HFFc6 (cell line): ENCODE results near the gene PDZD2. TPM values are rescaled to one million over a fixed set of nuclear protein-coding genes. Genes with fewer than 3 reads are reported as not detected.

Source experiments
- DNase-seq: peaks from one replicate; pipeline ENCODE4 v3.0.0-alpha.2; 2018
- H3K27ac Mint-ChIP-seq: 2 replicates; pipeline ENCODE4 v1.8.0; 2020; ENCODE audit warnings: mild to moderate bottlenecking, mixed read lengths
- H3K27me3 Mint-ChIP-seq: 2 replicates; pipeline ENCODE4 v1.8.0; 2021; ENCODE audit warnings: mild to moderate bottlenecking, moderate library complexity, mixed read lengths; ENCODE audit not compliant: insufficient read depth
- H3K36me3 Mint-ChIP-seq: 2 replicates; pipeline ENCODE4 v1.8.0; 2021; ENCODE audit warnings: low read depth, mixed read lengths
- H3K4me1 Mint-ChIP-seq: 2 replicates; pipeline ENCODE4 v1.8.0; 2020; ENCODE audit warnings: low read depth, mixed read lengths
- H3K4me3 Mint-ChIP-seq: 2 replicates; pipeline ENCODE4 v1.8.0; 2020; ENCODE audit warnings: mild to moderate bottlenecking, moderate library complexity, mixed read lengths
- H3K9me3 Mint-ChIP-seq: 2 replicates; pipeline ENCODE4 v1.8.0; 2020; ENCODE audit warnings: mild to moderate bottlenecking, mixed read lengths
- CTCF ChIP-seq: fragments of 200-600 bp; sonication (generic); IDR thresholded peaks from 2 replicates; pipeline ENCODE4 v1.5.0; 2021; ENCODE audit warnings: antibody characterized with exemption, mild to moderate bottlenecking
- total RNA-seq, 6 experiments: library from RNA; stranded (reverse); fragmentation: NEBNext Ultra II Directional; extraction: Animal tissue kit (Norgen Biotek cat#: 25700); gene quantifications; 2 replicates in 1 of 6; 3 replicates in 5 of 6; pipeline ENCODE4 v1.2.3, GENCODE V29; 2021

Gene PDZD2
- total RNA-seq, 6 experiments from 2014 or later: 0.02 to 0.12 (median 0.09) TPM

GRCh38 chr5:31850981-31851689 is 212.2 kb downstream of the PDZD2 start:
- no peak overlapping the region for H3K4me3 Mint-ChIP-seq
- H3K9me3 Mint-ChIP-seq: no peaks in the 10 kb centered on the region
- peaks cover 12% of the 10 kb centered on the region for H3K27me3 Mint-ChIP-seq
- H3K36me3 Mint-ChIP-seq: no peaks in the 10 kb centered on the region
- H3K27ac Mint-ChIP-seq: no peak overlapping the region
- DNase-seq: no peak
- peaks cover 19% of the 10 kb centered on the region for H3K4me1 Mint-ChIP-seq
- no peak for TF ChIP-seq CTCF

DNA sequence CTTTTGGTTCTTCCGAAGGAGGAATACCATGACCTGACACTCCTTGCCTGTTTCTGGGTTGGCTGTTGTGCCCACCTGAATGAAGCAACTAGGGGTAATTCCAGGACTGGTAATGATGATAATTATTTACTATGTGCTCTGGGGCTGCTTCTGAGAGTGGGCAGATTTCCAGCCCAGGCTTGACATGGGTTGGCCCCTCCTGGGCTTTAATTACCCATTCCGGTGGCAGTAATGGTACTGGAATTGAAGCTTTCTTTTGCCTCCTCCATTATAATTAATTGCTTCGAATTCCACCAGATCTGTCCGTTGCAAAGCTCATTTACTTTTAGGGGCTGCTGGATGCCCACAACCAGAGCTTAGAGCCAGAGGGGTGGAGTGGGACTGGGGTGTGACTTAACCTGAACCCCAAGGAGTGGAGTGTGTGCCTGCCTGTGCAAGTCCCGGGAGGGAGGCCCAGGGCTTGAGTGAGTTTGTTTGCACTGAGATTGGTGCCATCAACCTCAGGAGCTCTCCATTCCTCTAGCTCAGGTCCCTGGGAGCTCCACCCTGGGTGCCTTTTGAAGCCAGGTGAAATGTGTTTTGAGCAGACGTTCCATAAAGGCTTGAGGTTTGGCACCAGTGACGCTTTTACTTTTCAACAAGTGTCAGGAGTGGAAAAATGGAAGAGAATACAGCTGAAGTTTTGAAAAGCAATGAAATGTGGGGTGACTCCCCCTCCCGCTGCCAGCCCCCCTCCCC is 214.6 kb downstream of the PDZD2 start:
- Mint-ChIP-seq H3K27me3 (peaks cover 20% of the 10 kb centered on the region), H3K36me3 (0 out of 2 replicates have a peak, but pooled peaks cover 3% of the 10 kb centered on the region), H3K4me1 (peaks cover 19% of the 10 kb centered on the region), H3K4me3 (peak overlapping the region; percentile 84), H3K27ac (no peak overlapping the region), H3K9me3 (peaks cover 5% of the 10 kb centered on the region)
- no peak for TF ChIP-seq CTCF
- DNase-seq: no peak

DNA sequence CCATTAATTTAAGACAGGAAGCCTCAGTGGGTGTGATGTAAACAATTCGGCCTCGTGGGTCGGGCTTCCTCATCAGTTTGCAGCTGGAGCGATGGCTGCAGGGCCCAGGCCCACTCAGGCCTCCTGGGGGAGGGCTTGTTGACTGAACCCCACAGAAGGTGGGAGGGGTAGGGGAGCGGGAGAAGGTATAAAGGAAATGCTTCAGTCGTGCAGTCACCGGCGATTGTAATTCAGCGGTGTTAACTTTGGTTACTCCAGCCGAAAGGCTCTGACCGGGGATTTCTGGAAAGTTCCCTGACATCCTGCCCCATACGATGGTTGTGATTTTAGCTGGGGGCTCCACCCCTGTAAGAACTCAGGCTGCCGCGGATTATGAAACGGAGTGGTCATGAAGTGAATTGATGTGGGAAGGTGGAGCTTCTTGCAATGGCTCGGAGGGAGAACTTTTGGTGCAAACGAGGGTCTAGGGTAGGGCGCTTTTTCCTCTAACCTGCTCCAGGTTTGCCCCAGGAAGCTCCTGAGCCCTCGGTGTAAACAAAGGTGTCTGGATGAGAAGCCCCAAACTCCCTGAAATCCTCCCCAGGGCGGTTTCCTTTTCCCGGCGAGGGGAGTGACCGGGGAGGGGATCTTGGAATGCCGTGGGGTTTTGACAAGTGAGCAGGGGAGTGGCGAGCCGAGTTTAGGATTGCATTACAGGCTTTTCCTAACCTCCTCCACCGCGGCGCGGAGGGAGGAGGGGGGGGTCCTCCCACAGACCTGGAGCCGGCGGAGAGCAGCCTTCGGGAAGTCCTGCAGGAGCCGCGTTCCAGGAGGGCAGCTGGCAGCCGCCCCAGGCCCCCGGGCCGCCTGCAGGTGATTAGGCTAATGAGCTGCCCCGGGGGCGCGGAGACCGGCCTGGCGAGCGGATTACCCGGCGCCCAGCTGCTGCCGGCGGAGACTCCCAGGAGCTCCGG is 215.5 kb downstream of the PDZD2 start:
- TF ChIP-seq CTCF: no peak
- Mint-ChIP-seq H3K4me3 (peak overlapping the region; percentile 84), H3K27ac (no peak overlapping the region), H3K9me3 (peaks cover 14% of the 10 kb centered on the region), H3K4me1 (peaks cover 19% of the 10 kb centered on the region), H3K27me3 (peaks cover 22% of the 10 kb centered on the region), H3K36me3 (peaks cover 10% of the 10 kb centered on the region)
- DNase-seq: no peak

DNA sequence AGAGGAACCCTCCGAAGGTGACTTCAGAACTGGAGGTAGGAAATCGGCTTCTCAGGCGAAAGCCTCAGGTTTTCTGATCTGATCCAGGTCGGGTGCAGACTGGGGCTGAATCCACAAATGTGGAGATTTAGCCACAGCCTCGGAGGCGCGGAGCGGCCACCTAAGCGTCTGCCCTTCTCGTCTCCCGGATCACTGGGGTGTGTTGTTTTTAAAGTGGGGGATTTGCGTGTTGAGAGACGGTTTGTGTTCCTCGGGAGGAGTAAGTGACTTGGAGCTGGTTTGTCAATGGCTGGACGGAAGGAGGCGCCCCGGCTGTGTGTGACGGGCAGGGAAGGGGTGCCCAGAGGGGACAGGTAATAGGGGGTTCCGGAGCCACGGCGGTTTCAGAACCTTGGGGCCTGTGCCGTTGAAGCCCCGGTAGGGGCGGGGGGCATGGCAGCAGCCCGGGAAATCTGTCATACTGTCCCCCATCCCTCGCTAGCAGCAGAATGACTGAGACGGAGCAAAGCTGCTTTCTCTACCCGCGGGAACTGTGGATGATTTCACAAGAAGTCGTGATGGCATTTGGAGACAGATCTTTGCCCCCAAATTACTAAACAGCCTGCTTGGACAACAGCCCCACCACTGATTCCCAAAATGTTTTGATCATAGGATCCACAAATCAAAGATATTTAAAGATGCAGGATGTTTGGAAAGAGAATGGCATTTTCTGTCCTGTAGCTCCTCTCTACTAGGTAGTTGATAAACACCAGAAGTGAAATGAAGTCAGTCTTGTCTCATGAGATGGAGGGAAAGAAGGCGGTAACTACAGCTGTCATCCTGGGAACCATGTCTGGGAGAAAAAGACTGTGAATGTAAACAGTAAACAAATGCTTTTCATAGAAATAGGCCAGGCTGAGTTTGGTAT is 216.5 kb downstream of the PDZD2 start:
- Mint-ChIP-seq H3K4me1 (peaks cover 19% of the 10 kb centered on the region), H3K27ac (no peak overlapping the region), H3K4me3 (peak overlapping the region; percentile 84), H3K27me3 (peaks cover 23% of the 10 kb centered on the region), H3K9me3 (peaks cover 23% of the 10 kb centered on the region), H3K36me3 (peaks cover 14% of the 10 kb centered on the region)
- DNase-seq: no peak
- peak; percentile 47 for TF ChIP-seq CTCF
